NCI-H748 (cell line): Measurements from ENCODE around the gene RNASEH2A.
"Not testable (repeated sequence)": the region's sequence is repeated elsewhere in the genome, so short reads cannot be mapped to it uniquely, and the experiment has no call there.

Experiments
- DNase-seq: peaks from one replicate; lab custom pipeline; 2025; ENCODE audit not compliant: unreplicated experiment; lab: John Stamatoyannopoulos, UW

The RNASEH2A gene

GRCh38 chr19:12792853-12793289 is 13.5 kb upstream of the RNASEH2A start:
- no peak for DNase-seq

- DNase-seq: peak; percentile 87
Measured at GRCh38 chr19:12793290-12794195, 12.8 kb upstream of the RNASEH2A start.

- no peak for DNase-seq
Measured at GRCh38 chr19:12794196-12794941, 12.0 kb upstream of the RNASEH2A start.

DNA sequence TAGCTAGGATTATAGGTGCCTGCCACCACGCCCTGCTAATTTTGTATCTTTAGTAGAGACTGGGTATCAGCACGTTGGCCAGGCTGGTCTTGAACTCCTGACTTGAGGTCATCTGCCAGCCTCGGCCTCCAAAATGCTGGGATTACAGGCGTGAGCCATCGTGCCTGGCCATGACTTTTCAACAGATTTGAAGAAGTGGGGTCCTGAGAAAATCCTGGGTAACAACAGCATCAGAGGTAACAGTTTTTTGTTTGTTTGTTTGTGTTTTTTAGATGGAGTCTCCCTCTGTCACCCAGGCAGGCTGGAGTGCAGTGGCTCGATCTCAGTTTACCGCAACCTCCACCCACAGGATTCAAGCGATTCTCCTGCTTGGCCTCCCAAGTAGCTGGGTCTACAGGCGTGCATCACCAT is 11.4 kb upstream of the RNASEH2A start:
- DNase-seq: no peak

GRCh38 chr19:12796146-12797071 is 10.0 kb upstream of the RNASEH2A start:
- peak; percentile 80 for DNase-seq

DNA sequence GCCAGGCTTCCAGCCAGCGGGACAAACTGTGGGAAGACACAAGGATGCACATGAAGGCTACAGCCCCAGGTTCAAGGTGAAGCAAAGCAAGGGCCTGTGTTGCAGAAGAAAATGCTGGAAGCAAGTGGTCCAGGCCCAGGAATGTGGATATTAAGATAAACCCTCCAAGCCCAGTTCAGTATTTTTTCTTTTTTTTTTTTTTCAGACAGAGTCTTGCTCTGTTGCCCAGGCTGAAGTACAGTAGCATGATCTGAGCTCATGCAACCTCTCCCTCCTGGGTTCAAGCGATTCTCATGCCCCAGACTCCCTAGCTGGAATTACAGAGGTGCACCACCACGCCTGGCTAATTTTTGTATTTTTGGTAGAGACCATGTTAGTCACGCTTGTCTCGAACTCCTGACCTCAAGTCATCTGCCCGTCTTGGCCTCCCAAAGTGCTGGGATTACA is 9.2 kb upstream of the RNASEH2A start:
- no peak for DNase-seq

DNA sequence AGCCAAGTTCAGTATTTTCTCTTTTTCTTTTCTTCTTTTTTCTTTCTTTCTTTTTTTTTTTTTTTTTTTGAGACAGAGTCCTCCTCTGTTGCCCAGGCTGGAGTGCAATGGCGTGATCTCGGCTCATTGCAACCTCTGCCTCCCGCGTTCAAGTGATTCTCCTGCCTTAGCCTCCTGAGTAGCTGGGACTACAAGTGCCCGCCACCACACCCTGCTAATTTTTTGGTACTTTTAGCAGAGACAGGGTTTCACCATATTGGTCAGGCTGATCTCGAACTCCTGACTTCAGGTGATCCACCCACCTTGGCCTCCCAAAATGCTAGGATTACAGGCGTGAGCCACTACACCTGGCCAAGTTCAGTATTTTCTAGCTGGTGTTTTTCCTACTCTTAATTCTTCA is 8.8 kb upstream of the RNASEH2A start:
- DNase-seq: not testable (repeated sequence)

DNA sequence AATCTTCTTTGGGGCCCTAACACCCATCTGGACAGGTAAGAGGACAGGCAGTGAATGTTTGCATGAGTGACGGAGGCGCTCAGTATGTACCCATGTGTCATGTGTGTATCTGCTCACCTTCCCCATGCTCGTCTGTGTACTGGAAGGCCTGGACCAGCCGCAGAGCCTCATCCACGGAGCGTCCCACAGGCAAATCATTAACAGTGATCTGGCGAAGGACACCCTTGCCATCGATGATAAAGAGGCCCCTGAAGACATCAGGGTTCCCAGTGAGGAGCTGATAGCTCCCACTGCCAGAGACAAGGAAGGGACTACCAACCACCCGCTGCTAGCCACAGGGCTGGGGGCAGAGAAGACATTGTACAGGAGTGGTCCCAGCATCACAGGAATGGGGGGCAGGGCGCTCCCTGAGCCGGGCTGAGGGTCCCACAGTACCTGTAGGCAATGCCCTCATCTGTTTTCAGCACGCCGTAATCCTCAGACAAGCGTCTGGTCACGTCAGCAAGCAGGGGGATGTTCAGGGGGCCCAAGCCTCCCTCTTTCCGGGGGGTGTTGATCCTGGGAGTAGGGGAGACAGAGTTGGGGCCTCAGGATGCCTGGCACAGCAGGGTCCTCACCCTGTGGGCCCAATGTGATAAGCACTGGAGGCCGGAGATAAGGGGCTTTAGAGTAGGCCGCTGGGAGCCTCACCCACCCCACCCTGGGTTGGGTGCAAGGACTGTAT is 6.5 kb upstream of the RNASEH2A start:
- DNase-seq: no peak

- no peak for DNase-seq
Measured at GRCh38 chr19:12800466-12800770, 6.0 kb upstream of the RNASEH2A start.

- peak; percentile 35 for DNase-seq
Measured at GRCh38 chr19:12800923-12801465, 5.4 kb upstream of the RNASEH2A start.

- DNase-seq: peak; percentile 86
Measured at GRCh38 chr19:12801466-12802266, 4.7 kb upstream of the RNASEH2A start, which contains the start of the genes PRDX2 and THSD8. TSS of gene PRDX2 (minus strand) at chr19:12801800. CDS start at chr19:12801261, 539 bp downstream. TSS of gene THSD8 (plus strand) at chr19:12802069. CDS start at chr19:12802072, 3 bp downstream.

- DNase-seq: no peak
Measured at GRCh38 chr19:12802267-12803106, 3.9 kb upstream of the RNASEH2A start.

- DNase-seq: no peak
Measured at GRCh38 chr19:12804051-12804450, 2.3 kb upstream of the RNASEH2A start.

GRCh38 chr19:12815088-12815487 is 8.7 kb downstream of the RNASEH2A start:
- DNase-seq: no peak

DNA sequence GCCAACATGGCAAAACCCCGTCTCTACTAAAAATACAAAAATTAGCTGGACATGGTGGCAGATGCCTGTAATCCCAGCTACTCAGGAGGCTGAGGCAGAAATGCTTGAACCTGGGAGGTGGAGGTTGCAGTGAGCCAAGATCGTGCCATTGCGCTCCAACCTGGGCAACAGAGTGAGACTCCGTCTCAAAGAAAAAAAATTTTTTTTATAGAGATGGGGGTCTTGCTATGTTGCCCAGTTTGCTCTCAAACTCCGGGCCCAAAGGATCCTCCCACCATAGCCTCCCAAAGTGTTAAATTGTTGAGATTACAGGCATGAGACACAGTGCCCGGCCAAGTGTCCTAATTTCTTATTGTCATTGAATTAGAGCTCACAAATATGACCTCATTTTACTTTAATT is 10.8 kb downstream of the RNASEH2A start:
- DNase-seq: not testable (repeated sequence)

DNA sequence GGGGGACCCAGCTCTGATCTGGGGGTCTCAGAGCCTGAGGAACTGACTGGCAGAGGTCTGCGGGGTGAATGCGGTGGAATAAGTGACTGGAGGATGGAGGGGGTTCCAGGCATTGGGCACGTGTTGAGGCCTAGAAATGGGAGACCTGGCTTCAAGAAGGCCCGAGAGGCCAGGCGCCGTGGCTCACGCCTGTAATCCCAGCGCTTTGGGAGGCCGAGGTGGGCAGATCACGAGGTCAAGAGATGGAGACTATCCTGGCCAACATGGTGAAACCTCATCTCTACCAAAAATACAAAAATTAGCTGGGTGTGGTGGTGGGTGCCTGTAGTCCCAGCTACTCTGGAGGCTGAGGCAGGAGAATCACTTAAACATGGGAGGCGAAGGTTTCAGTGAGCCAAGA is 11.4 kb downstream of the RNASEH2A start:
- DNase-seq: not testable (repeated sequence)

GRCh38 chr19:12821761-12822160 is 15.4 kb downstream of the RNASEH2A start:
- DNase-seq: no peak
